Uterus (tissue), 2 donors: ENCODE measurements around the gene DOCK1.

Experiments used
- CTCF ChIP-seq, 4 experiments: fragments of 200-600 bp in 2 of 4; fragments of 450-650 bp in 2 of 4; sonication (generic) in 2 of 4; IDR thresholded peaks; one replicate each; pipeline ENCODE4 v1.5.1; 2016 to 2019; ENCODE audit warnings: antibody characterized with exemption in 4 of 4, mild to moderate bottlenecking in 2 of 4, moderate library complexity in 1 of 4
- POLR2A ChIP-seq, 2 donors: fragments of 450-650 bp; IDR thresholded peaks; one replicate each; pipeline ENCODE4 v1.6.1; 2016; ENCODE audit warnings: antibody characterized with exemption in 2 of 2, mild to moderate bottlenecking in 1 of 2, moderate library complexity in 1 of 2

DNA sequence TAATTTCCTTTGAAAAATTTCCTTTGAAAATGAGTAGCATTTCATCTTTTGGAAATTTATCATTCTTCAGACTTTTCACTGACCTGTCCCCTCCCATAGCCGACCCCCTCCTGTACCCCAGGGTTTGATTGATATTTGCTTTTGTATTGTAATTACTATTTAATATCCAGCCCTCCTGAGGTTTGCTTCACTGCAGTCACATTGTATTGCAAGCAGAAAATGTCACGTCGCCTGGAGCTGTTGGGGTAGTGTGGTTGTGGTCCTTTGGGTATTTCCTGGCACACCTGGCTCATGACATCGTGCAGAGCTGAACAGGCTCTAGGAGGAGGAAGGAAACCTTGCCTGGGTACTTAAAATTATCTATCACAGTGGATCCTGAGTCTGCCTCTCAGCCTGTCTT lies 175.1 kb downstream of the DOCK1 start:
- no peak for TF ChIP-seq CTCF (IDR thresholded peaks at IDR 0.05)
- TF ChIP-seq POLR2A (IDR thresholded peaks at IDR 0.05) = no peak
